HS-5 (cell line): ENCODE data around the gene PCDHB9.
"Not testable (repeated sequence)": the region's sequence is repeated elsewhere in the genome, so short reads cannot be mapped to it uniquely, and the experiment has no call there.

Source experiments
- DNase-seq: peaks from one replicate; pipeline ENCODE4 v3.0.0-alpha.2; 2012; ENCODE audit warnings: low read depth

Gene PCDHB9

GRCh38 chr5:141188682-141189081, 1.7 kb downstream of the PCDHB9 start:
- not testable (repeated sequence) for DNase-seq

GRCh38 chr5:141189131-141189530, 2.2 kb downstream of the PCDHB9 start:
- DNase-seq: not testable (repeated sequence)

GRCh38 chr5:141192110-141192725, 5.3 kb downstream of the PCDHB9 start, which contains the start of gene PCDHB10:
Gene PCDHB10, plus strand, starts transcription at chr5:141192353. Its CDS starts 200 bp downstream, at chr5:141192553.
- no peak for DNase-seq

GRCh38 chr5:141194332-141194731, 7.4 kb downstream of the PCDHB9 start:
- not testable (repeated sequence) for DNase-seq

- no peak for DNase-seq
Observed at GRCh38 chr5:141196363-141196762, 9.4 kb downstream of the PCDHB9 start.

- no peak for DNase-seq
Observed at GRCh38 chr5:141199359-141200235, 12.6 kb downstream of the PCDHB9 start, which contains the start of gene PCDHB11. Gene PCDHB11, plus strand, starts transcription at chr5:141199627. Its CDS starts 148 bp downstream, at chr5:141199775.

- not testable (repeated sequence) for DNase-seq
Observed at GRCh38 chr5:141201126-141201525, 14.2 kb downstream of the PCDHB9 start.

- not testable (repeated sequence) for DNase-seq
Observed at GRCh38 chr5:141201646-141202045, 14.7 kb downstream of the PCDHB9 start.

GRCh38 chr5:141208478-141208877, 21.5 kb downstream of the PCDHB9 start, which contains the start of gene PCDHB12:
Gene PCDHB12, plus strand, starts transcription at chr5:141208719. Its CDS starts 189 bp downstream, at chr5:141208908.
- DNase-seq: no peak

- not testable (repeated sequence) for DNase-seq
Observed at GRCh38 chr5:141210281-141210680, 23.3 kb downstream of the PCDHB9 start.

- DNase-seq: not testable (repeated sequence)
Observed at GRCh38 chr5:141210849-141211248, 23.9 kb downstream of the PCDHB9 start.

- DNase-seq: not testable (repeated sequence)
Observed at GRCh38 chr5:141213656-141214339, 26.8 kb downstream of the PCDHB9 start, which contains the start of gene PCDHB13. Gene PCDHB13, plus strand, starts transcription at chr5:141213919. Its CDS starts 205 bp downstream, at chr5:141214124.

- not testable (repeated sequence) for DNase-seq
Observed at GRCh38 chr5:141214583-141214982, 27.6 kb downstream of the PCDHB9 start.

- DNase-seq: not testable (repeated sequence)
Observed at GRCh38 chr5:141215504-141215903, 28.5 kb downstream of the PCDHB9 start.

GRCh38 chr5:141216035-141216434, 29.1 kb downstream of the PCDHB9 start:
- not testable (repeated sequence) for DNase-seq

- DNase-seq: peak; percentile 40
Observed at GRCh38 chr5:141223112-141223783, 36.3 kb downstream of the PCDHB9 start, which contains the start of gene PCDHB14. Gene PCDHB14, plus strand, starts transcription at chr5:141223343. Its CDS starts 163 bp downstream, at chr5:141223506.

- DNase-seq: not testable (repeated sequence)
Observed at GRCh38 chr5:141224844-141225243, 37.9 kb downstream of the PCDHB9 start.

GRCh38 chr5:141225421-141225820, 38.5 kb downstream of the PCDHB9 start:
- not testable (repeated sequence) for DNase-seq

GRCh38 chr5:141234109-141234667, 47.2 kb downstream of the PCDHB9 start:
- DNase-seq: no peak

- DNase-seq: not testable (repeated sequence)
Observed at GRCh38 chr5:141235922-141236321, 49.0 kb downstream of the PCDHB9 start.
